Measurements from ENCODE around the gene MTERF4.
"Not testable (repeated sequence)": the region's sequence is repeated elsewhere in the genome, so short reads cannot be mapped to it uniquely, and the experiment has no call there.

The MTERF4 gene

GRCh38 chr2:241111440-241111805 lies 9.3 kb upstream of the MTERF4 start:
- DNase-seq (ENCODE audit: low read depth): no peak

DNA sequence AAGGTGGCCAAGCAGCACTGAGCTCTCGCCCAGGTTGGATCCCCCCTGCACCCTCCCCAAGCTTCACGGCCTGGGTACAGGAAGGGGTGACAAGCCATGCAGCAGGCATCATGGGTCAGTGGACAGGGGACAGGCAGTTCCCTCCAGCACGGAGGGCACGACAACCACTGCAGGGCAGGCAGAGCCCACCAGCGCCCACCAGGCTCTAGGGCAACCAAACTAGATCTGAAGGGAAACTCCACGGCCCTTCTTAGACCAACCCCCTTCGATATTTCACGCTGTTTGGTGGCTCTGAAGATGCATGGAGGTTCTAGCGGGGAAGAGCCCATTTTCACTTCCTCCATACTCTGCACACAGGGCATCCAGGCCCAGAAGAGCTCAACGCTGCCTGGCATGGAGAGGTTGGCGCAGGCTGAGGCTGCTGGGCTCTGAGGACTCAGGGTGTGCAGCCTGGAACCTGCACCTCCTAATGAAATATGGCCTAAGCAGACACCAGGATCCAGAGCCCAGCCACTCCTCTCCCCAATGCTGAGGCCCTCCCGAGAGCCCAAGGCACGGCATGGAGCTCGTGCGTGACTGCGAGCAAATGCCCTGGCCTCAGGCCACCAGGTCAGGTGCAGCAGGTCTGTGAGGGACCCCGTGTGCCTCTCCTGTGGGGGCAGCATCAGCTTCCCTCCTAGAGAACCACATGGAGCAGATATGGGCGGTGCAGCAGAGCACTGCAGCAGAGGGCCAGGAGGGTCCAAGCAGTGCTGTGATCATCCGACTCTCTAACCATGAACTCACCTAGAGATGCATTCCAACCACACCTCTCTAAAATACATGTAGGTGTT lies 8.7 kb upstream of the MTERF4 start:
- no peak for DNase-seq (ENCODE audit: low read depth)

DNA sequence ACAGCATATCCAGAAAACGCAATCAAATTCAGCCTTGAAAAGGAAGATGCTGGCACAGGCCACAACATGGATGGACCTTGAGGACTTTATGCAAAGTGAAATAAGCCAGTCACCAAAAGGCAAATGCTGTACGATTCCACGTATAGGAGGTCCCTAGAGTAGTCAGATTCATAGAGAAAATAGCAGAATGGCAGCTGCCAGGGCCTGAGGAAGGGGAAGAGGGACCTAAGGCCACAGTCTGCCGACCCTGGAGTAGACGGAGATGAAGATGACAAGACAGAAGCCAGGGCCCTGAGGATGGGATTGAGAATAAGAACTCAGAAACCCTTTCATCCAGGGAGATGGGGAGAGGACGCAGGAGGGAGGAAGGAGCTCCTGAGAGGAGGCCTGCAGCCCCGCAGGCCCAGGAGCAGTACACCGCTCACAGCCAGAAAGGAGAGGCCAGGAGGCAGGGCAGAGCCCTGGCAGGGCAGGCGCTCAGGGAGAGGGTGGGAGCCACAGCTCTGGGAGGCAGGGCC lies 8.1 kb upstream of the MTERF4 start:
- DNase-seq (ENCODE audit: low read depth): no peak

GRCh38 chr2:241109210-241110088 lies 7.4 kb upstream of the MTERF4 start:
- DNase-seq (ENCODE audit: low read depth): no peak

DNA sequence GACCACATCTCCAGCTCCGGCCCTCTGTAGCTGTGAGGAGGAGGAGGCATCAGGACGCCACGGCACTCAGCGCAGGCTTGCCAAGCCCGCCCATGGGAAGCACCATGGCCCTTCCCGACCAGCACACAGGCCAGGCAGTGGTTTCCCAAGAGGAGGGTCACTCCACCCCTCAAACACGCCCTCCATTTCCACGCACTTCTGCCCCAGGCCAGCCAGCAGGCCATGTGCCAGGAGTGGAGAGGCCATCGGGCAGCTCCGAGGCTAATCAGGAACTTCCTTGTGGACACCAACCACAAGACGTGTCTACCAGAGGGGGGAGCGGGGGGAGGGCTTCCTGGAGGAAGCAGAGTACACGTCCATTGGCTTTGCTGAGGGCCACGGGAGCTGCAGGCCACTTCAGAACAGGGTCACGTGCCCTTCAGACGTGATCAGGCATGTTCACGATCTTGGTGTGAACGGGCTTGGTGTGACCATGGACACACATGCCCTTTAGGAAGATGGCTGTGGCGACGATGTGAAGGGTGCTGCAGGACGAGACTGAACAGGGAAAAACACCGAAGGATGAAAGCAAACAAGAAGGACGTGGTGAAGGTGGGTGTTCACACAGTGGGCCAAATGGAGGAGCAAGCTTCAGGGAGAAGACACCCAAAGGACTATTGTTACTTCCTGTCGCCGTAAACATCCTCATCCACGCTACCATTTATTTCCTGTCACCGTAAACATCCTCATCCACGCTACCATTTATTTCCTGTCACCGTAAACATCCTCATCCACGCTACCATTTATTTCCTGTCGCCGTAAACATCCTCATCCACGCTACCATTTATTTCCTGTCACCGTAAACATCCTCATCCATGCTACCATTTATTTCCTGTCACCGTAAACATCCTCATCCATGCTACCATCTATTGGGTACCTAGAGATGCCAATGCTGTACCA lies 6.5 kb upstream of the MTERF4 start:
- DNase-seq (ENCODE audit: low read depth): peak; percentile 37

- no peak for DNase-seq (ENCODE audit: low read depth)
Observed at GRCh38 chr2:241107031-241107783, 5.1 kb upstream of the MTERF4 start.

DNA sequence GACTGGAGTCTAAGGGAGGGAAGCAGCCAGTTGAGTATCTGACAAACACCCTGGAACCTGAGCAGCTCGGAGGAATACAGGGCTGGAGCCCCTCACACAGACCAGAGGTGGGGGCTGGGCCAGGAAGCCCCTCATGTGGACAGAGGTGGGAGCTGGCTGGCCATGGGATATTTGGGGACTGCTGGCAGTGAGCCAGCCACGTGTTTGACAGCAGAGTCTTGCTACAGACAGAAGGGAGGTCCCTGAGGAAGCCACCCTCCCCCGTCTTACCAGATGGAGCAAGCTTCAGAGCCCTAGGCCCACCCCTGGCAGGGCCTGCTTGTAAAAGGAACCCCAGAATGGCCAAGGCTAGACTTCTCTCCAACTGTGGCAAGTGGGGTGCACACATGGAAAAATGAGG lies 3.6 kb upstream of the MTERF4 start:
- peak; percentile 21 for DNase-seq (ENCODE audit: low read depth)

GRCh38 chr2:241104611-241105010 lies 2.5 kb upstream of the MTERF4 start:
- not testable (repeated sequence) for DNase-seq (ENCODE audit: low read depth)

DNA sequence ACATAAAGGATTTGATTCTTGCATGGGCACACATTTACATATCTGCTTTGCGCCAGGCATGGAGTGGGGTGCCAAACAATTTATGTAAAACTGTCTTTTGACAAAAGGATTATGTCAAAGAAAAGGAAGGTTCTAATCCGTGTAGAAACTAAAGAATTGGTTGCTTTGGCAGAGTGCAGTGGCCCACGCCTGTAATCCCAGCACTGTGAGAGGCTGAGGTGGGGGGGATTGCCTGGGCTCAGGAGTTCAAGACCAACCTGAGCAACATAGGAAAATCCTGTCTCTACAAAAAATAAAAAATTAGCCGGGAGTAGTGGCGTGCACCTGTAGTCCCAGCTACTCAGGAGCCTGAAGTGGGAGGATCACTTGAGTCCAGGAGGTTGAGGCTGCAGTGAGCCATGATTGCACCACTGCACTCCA lies 1.1 kb upstream of the MTERF4 start:
- no peak for DNase-seq (ENCODE audit: low read depth)

DNA sequence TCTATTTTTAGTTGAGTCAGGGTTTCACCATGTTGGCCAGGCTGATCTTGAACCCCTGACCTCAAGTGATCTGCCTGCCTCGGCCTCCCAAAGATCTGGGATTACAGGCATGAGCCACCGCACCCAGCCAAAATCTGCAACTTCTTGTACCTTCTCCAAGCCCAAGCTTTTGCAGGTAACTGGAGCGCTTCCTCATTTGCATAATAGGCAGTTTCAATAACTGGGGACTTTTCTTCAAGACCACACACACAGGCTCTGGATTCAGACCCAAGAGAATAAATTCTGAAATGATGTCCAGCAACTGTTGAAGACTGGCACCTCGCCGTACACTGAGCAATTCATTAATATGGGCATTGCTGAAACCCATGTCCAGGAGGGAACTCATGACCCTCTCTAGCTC lies 2.8 kb downstream of the MTERF4 start:
- no peak for DNase-seq (ENCODE audit: low read depth)

- DNase-seq (ENCODE audit: low read depth): no peak
Observed at GRCh38 chr2:241096979-241097378, 5.1 kb downstream of the MTERF4 start.

DNA sequence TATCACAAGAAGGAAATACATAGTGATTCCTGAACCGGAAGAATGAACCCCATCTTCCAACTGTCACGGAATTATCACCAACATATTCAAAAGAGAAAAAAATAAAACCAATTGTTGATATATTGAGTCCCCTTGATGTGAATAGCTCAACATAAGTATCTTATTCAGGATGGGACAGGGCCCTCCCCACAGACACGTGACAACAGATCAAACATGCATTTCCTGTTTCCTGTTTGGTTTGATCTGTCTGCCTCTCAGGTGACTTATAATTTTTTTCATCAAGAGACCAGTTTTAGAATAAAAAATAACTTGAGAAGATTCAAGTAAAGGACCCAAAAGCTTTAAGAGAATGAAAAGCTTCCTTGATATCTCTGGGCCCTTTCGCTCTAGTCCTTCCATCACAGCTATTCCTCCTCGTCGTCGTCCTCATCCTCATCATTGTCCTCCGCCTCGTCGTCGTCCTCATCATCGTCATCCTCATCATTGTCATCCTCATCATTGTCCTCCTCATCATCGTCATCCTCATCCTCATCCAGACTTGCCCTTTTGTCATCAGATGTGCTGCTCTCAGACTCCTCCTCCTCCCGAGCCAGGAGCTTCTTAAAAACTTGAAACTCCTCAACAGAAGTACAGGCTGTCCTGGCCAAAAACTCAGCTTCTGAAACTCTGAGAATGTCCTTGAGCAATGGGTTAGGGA lies 6.3 kb downstream of the MTERF4 start:
- no peak for DNase-seq (ENCODE audit: low read depth)

DNA sequence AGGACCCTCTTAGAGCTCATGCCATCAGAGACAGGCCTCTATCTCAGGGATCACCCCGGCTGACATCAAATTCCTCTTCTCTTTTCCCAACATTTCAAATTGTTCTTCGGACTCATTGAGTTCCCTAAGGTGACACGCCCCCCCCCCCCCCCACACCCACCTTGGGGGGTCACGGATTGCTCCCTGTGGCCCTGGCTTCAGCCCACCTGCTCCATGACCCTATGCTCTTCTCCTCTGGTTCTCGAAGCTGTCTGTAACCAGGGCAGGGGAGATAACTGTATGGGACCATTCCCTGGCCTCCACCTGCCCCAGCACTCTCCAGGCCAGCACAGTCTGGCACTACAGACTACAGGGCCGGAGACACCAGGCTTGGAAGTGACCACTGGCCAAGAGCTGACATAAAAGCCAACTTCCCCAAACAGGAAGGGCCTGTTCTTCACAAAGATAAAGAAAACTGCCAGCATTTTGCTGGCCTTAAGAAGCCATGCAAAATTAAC lies 7.1 kb downstream of the MTERF4 start:
- DNase-seq (ENCODE audit: low read depth): no peak

- no peak for DNase-seq (ENCODE audit: low read depth)
Observed at GRCh38 chr2:241094172-241094571, 7.9 kb downstream of the MTERF4 start.

- DNase-seq (ENCODE audit: low read depth): not testable (repeated sequence)
Observed at GRCh38 chr2:241093133-241093781, 8.8 kb downstream of the MTERF4 start.

- DNase-seq (ENCODE audit: low read depth): no peak
Observed at GRCh38 chr2:241092677-241093076, 9.4 kb downstream of the MTERF4 start.

DNA sequence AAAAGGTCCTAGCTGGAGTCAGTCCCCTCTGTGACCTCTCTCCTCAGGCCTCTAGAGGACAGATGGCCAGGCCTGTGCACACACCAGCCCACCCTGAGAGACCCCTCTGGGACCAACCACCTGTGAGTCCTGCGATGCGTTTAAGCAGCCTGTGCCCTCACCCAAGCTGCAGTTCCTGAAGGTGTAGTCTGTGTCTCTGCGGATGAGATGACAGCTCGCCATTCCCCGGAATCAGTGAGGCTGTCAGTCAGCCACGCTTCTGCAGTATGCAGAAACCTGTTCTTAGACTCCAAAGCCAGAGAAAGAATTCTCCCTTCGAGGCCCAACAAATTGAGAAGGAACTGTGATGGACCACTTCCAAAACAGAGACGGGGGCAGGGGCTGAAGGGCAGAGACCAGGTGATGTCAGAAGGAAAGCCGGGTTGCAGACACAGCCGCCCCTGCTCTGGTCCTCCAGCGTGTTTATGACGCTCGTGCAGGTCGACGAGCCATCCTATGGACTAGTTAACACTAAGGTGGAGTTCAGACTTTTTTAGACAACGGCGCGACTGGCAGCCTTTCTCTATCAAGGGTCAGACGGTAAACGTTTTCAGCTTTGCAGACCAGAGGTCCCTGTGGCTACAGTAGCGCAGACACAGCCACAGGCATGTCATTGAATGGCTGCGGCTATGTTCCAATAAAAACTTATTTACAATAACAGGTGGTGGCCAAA lies 10.2 kb downstream of the MTERF4 start:
- no peak for DNase-seq (ENCODE audit: low read depth)

- no peak for DNase-seq (ENCODE audit: low read depth)
Observed at GRCh38 chr2:241091201-241091600, 10.9 kb downstream of the MTERF4 start.

All from CMK (cell line).